K562 (cell line): ENCODE results near the gene TRIM69. TPM values are rescaled to one million over a fixed set of nuclear protein-coding genes. Genes with fewer than 3 reads are reported as not detected.
A peak's percentile ranks its signal among the peaks of the same experiment; 100 is the strongest.

Experiments
- ATAC-seq: fragments of 200-7000 bp; cut with Tn5 transposase; 3 replicates; pipeline ENCODE4 v1.9.1; 2020; ENCODE audit warnings: moderate library complexity
- BruUV-seq: library from RNA; stranded (reverse); fragments of 400-500 nt; replicated peaks from 2 replicates; lab custom pipeline; 2021; lab: Mats Ljungman, UMichigan
- CTCF ChIA-PET: fragments of 300-600 bp; formaldehyde crosslinking; extraction: SDS; loops from one replicate; lab custom pipeline; 2021; ENCODE audit warnings: low intra/inter-chr PET ratio; lab: Yijun Ruan, JAX
- POLR2A ChIA-PET: fragments of 300-600, 350-650 bp; sonication (Branson Sonifier 250); formaldehyde crosslinking; extraction: SDS; loops from one replicate; lab custom pipeline; 2021; ENCODE audit warnings: antibody characterized with exemption, inconsistent platforms; lab: Yijun Ruan, JAX
- DNase-seq, 4 experiments: peaks; one replicate each; pipeline versions ENCODE4 v3.0.0 to v3.0.0-alpha.2; 2011 to 2018; ENCODE audit warnings: low spot score in 3 of 4, mixed read lengths in 3 of 4; ENCODE audit errors: extremely low read depth in 1 of 4
- FAIRE-seq: peaks from 2 replicates; lab custom pipeline; 2011; peaks lifted over from hg19 to GRCh38; lab: Jason Lieb, UNC
- H2AFZ ChIP-seq: 2 replicates; pipeline ENCODE4 v1.6.0; 2011; ENCODE audit warnings: low read depth, low read length, control low read depth, inconsistent platforms
- H3K27ac ChIP-seq: fragments of 200-600 bp; 3 replicates; pipeline ENCODE4 v1.8.0; 2011; ENCODE audit warnings: low read depth, mild to moderate bottlenecking, control low read depth, inconsistent platforms, low read length, moderate library complexity, mixed read lengths; ENCODE audit errors: extremely low read depth
- H3K27me3 ChIP-seq, 2 experiments: fragments of 300-600 bp in 1 of 2; 2 replicates in 1 of 2; 3 replicates in 1 of 2; pipeline versions ENCODE4 v1.6.0 to v1.8.0; 2011; ENCODE audit warnings: inconsistent platforms in 2 of 2, low read length in 2 of 2, mild to moderate bottlenecking in 1 of 2, mixed read lengths in 1 of 2, moderate library complexity in 1 of 2; ENCODE audit not compliant: control insufficient read depth in 2 of 2, insufficient read depth in 2 of 2
- H3K36me3 ChIP-seq: fragments of 300-600 bp; 3 replicates; pipeline ENCODE4 v1.8.0; 2011; ENCODE audit warnings: mild to moderate bottlenecking, low read length, inconsistent platforms; ENCODE audit not compliant: control insufficient read depth, insufficient read depth
- H3K4me1 ChIP-seq, 2 experiments: fragments of 200-600 bp in 1 of 2; replicated peaks in 1 of 2; 2 replicates in 1 of 2; 3 replicates in 1 of 2; pipeline versions ENCODE4 v1.5.1 to v1.8.0; 2011; ENCODE audit warnings: inconsistent platforms in 2 of 2, low read length in 2 of 2, mild to moderate bottlenecking in 1 of 2, mixed read lengths in 1 of 2, moderate library complexity in 1 of 2; ENCODE audit not compliant: control insufficient read depth in 2 of 2, insufficient read depth in 2 of 2
- H3K4me2 ChIP-seq: 2 replicates; pipeline ENCODE4 v1.6.1; 2011; ENCODE audit warnings: low read length, control low read depth, inconsistent platforms, mixed read lengths; ENCODE audit not compliant: insufficient read depth
- H3K4me3 ChIP-seq: fragments of 200-600 bp; sonication (generic), shearing (Covaris generic); 2 replicates; pipeline ENCODE4 v1.5.1; 2016; ENCODE audit warnings: control low read depth, inconsistent platforms
- H3K79me2 ChIP-seq: fragments of 200-600 bp; 3 replicates; pipeline ENCODE4 v1.8.0; 2011; ENCODE audit warnings: low read length, inconsistent platforms; ENCODE audit not compliant: control insufficient read depth, insufficient read depth
- H3K9ac ChIP-seq, 2 experiments: 2 replicates each; pipeline versions ENCODE4 v1.6.0 to v1.6.1; 2011; ENCODE audit warnings: low read depth in 2 of 2, low read length in 2 of 2, control low read depth in 1 of 2, inconsistent platforms in 1 of 2, mild to moderate bottlenecking in 1 of 2, mixed read lengths in 1 of 2; ENCODE audit not compliant: insufficient read depth in 1 of 2
- H3K9me1 ChIP-seq: one replicate; pipeline ENCODE4 v1.6.0; 2011; ENCODE audit warnings: inconsistent platforms, mild to moderate bottlenecking, low read length, moderate library complexity; ENCODE audit not compliant: control insufficient read depth, insufficient read depth
- H3K9me3 ChIP-seq: replicated peaks from 2 replicates; pipeline ENCODE4 v1.5.1; 2011; ENCODE audit warnings: low read depth, low read length, inconsistent platforms; ENCODE audit not compliant: control insufficient read depth, insufficient read depth
- H4K20me1 ChIP-seq: replicated peaks from 2 replicates; pipeline ENCODE4 v1.6.1; 2011; ENCODE audit warnings: low read length, inconsistent platforms, mixed read lengths; ENCODE audit not compliant: control insufficient read depth, insufficient read depth
- AFF1 ChIP-seq, 2 experiments: fragments of 450-650 bp; IDR thresholded peaks; 2 replicates each; pipeline ENCODE4 v1.6.1; 2018; ENCODE audit warnings: mild to moderate bottlenecking in 2 of 2, low read depth in 1 of 2; ENCODE audit not compliant: partially characterized antibody in 2 of 2
- CREBBP ChIP-seq: IDR thresholded peaks from one replicate; pipeline ENCODE4 v1.6.1; 2012; ENCODE audit warnings: low read depth, mild to moderate bottlenecking, control low read depth, inconsistent platforms, low read length
- CTBP1 ChIP-seq: fragments of 450-650 bp; IDR thresholded peaks from 2 replicates; pipeline ENCODE4 v1.6.1; 2016; ENCODE audit warnings: borderline replicate concordance
- CXXC5 ChIP-seq: fragments of 250-450 bp; sonication (Bioruptor Pico); IDR thresholded peaks from 2 replicates; pipeline ENCODE4 v1.8.0; 2022; ENCODE audit warnings: inconsistent platforms, mild to moderate bottlenecking, moderate library complexity
- EGR1 ChIP-seq: fragments of 450-650 bp; conservative IDR thresholded peaks from 2 replicates; pipeline ENCODE4 v1.6.1; 2017; ENCODE audit warnings: mild to moderate bottlenecking
- EWSR1 ChIP-seq: fragments of 450-650 bp; IDR thresholded peaks from 2 replicates; pipeline ENCODE4 v1.6.1; 2018; ENCODE audit warnings: borderline replicate concordance, mild to moderate bottlenecking, low read depth, moderate library complexity; ENCODE audit not compliant: partially characterized antibody
- HNRNPK ChIP-seq: fragments of 200-400 bp; formaldehyde crosslinking; IDR thresholded peaks from one replicate; pipeline ENCODE4 v1.6.1; 2018; ENCODE audit warnings: mild to moderate bottlenecking, low read depth, low read length; ENCODE audit not compliant: poor library complexity, severe bottlenecking
- KDM1A ChIP-seq, 2 experiments: fragments of 450-650 bp; IDR thresholded peaks; 2 replicates each; pipeline ENCODE4 v1.6.1; 2016; ENCODE audit warnings: mild to moderate bottlenecking in 2 of 2
- KLF10 ChIP-seq: fragments of 250-450 bp; sonication (Bioruptor Pico); IDR thresholded peaks from 2 replicates; pipeline ENCODE4 v1.6.1; 2021; ENCODE audit warnings: matching md5 sums
- MCM5 ChIP-seq: fragments of 450-650 bp; IDR thresholded peaks from 2 replicates; pipeline ENCODE4 v1.6.1; 2016; ENCODE audit warnings: low read depth
- MTA1 ChIP-seq: fragments of 450-650 bp; IDR thresholded peaks from 2 replicates; pipeline ENCODE4 v1.6.1; 2017; ENCODE audit warnings: borderline replicate concordance
- RBM14 ChIP-seq: fragments of 200-400 bp; formaldehyde crosslinking; IDR thresholded peaks from 2 replicates; pipeline ENCODE4 v1.6.1; 2018; ENCODE audit warnings: low read depth, mild to moderate bottlenecking, low read length, moderate library complexity, borderline replicate concordance; ENCODE audit not compliant: insufficient read depth
- SMARCA5 ChIP-seq: fragments of 450-650 bp; IDR thresholded peaks from 2 replicates; pipeline ENCODE4 v1.6.1; 2016
- TFE3 ChIP-seq: fragments of 450-650 bp; formaldehyde crosslinking; IDR thresholded peaks from 2 replicates; pipeline ENCODE4 v1.4.0; 2020; ENCODE audit warnings: mild to moderate bottlenecking, mixed read lengths
- WGBS: fragments of 100-300 bp; shearing (Covaris generic); methylation state at CpG from one replicate; pipeline ENCODE4 v1.1.6; 2016; ENCODE audit warnings: low coverage, mixed read lengths; ENCODE audit not compliant: insufficient coverage; ENCODE audit errors: missing lambda C conversion rate; 5-methylcytosine and 5-hydroxymethylcytosine counted together
- in situ Hi-C: fragments of 300-500 bp; cut with MboI; formaldehyde crosslinking; loops from 4 replicates; pipeline ENCODE4 v1.15.0; 2018; ENCODE audit warnings: inconsistent platforms, mixed read lengths
- intact Hi-C: fragments of 100-400 bp; cut with micrococcal nuclease; formaldehyde crosslinking; loops from 2 replicates; pipeline ENCODE4 v1.14.2; 2022
- polyA plus RNA-seq, 8 experiments: library from polyadenylated mRNA; depleted of rRNA in 4 of 8; stranded (reverse) in 5 of 8; unstranded in 3 of 8; fragments of >200 nt; fragmentation: Nextera tagmentation in 2 of 8; fragmentation: Illumina TruSeq in 1 of 8; extraction: Ambion mirVana in 2 of 8; extraction: Trizol in 1 of 8; gene quantifications; 2 replicates each; pipeline versions ENCODE4 v1.2.1 to v1.2.3, GENCODE V29; 2011 to 2014; ENCODE audit warnings: inconsistent platforms in 1 of 8, missing spikeins in 1 of 8
- total RNA-seq, 7 experiments: library from RNA; depleted of rRNA in 6 of 7; stranded (reverse); fragments of >200 nt in 6 of 7; fragmentation: Illumina TruSeq in 2 of 7; extraction: Trizol in 2 of 7; gene quantifications; 2 replicates each; pipeline versions ENCODE4 v1.2.1 to v1.2.3, GENCODE V29; 2011 to 2021; ENCODE audit warnings: low replicate concordance in 1 of 7

The TRIM69 gene
- total and polyA plus RNA-seq, 9 of the 15 experiments (the other 6 are each of a cell fraction or from before 2014, with no cell fraction given), result 1.0 to 4.3 (median 2.3) TPM

DNA sequence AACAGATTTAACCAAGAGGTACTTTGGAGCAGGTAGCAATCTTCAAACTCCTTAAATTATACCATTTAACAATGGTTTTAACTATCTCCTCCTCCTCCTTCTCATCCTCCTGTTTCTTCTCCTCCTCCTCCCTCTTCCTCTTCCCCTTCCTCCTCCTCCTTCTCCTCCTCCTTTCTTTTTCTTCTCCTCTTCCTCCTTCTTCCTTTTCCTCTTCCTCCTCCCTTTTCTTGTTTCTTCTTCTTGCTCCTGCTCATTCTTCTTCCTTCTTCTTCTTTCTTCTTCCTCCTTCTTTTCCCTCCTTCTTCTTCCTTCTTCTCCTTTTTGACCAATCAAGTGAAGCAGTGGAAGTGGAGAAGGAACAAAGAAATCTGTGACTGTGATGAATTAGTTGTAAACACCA, 39.3 kb upstream of the TRIM69 start (continued):
- TF ChIP-seq CREBBP (no peak), KDM1A (IDR thresholded peaks at IDR 0.05) (no peak), SMARCA5 (no peak), MTA1 (peak; percentile 23; the same call in 1 of the 2 replicates), EGR1 (no peak), RBM14 (no peak), HNRNPK (no peak), MCM5 (0 out of 2 replicates have a peak, but pooled peaks have one; percentile 94)

DNA sequence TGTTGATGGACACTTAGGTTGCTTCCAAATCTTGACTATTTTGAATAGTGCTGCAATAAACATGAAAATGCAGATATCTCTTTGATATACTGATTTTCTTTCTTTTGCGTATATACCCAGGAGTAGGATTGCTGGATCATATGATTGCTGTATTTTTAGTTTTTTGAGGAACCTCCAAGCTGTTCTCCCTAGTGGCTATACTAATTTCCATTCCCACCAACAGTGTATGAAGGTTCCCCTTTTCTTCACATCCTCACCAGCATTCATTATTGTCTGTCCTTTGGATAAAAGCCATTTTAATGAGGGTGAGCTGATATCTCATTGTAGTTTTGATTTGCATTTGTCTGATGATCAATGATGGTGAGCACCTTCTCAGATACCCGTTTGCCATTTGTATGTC, 37.7 kb upstream of the TRIM69 start:
- Histone ChIP-seq H3K4me2 (no peak overlapping the region), H3K79me2 (no peaks in the 10 kb centered on the region), H3K36me3 (no peaks in the 10 kb centered on the region), H2AFZ (no peak overlapping the region), H3K4me1 (no peaks in the 10 kb centered on the region), H3K4me3 (no peak overlapping the region), H3K27ac (no peak overlapping the region), H3K9me3 (no peaks in the 10 kb centered on the region), H4K20me1 (no peaks in the 10 kb centered on the region), H3K27me3 (no peaks in the 10 kb centered on the region), H3K9me1 (no peaks in the 10 kb centered on the region), H3K9ac (no peak overlapping the region)
- ATAC-seq (no peak), DNase-seq (no peak), FAIRE-seq (no peak)
- CTCF ChIA-PET, result no interaction called here
- in situ Hi-C loops (no loop called here), intact Hi-C loops (no loop called here)
- WGBS, result 25% methylated on average over 2 of the region's 2 CpGs
- TF ChIP-seq EWSR1, result no peak
- no peak for TF ChIP-seq KLF10
- TF ChIP-seq AFF1 (IDR thresholded peaks at IDR 0.05; ENCODE audit: low read depth in 1 of 2, partially characterized antibody in 2 of 2), result peak in 1 of 2 experiments; percentile 88
- TF ChIP-seq CXXC5 (CRISPR knock-in tag), result no peak
- no peak for TF ChIP-seq TFE3 (CRISPR knock-in tag)
- no peak for TF ChIP-seq CTBP1
- no TSS peak for BruUV-seq
- POLR2A ChIA-PET, result interaction anchor here (0.6 to 2.7 kb wide), 2 partner anchors 12 to 38 kb away, joined by 3 to 13 read pairs; partner anchors contain the start of genes B2M, PATL2 and TRIM69
